ENCODE data around the gene SP1.
"Not testable (repeated sequence)": the region's sequence is repeated elsewhere in the genome, so short reads cannot be mapped to it uniquely, and the experiment has no call there.

DNA sequence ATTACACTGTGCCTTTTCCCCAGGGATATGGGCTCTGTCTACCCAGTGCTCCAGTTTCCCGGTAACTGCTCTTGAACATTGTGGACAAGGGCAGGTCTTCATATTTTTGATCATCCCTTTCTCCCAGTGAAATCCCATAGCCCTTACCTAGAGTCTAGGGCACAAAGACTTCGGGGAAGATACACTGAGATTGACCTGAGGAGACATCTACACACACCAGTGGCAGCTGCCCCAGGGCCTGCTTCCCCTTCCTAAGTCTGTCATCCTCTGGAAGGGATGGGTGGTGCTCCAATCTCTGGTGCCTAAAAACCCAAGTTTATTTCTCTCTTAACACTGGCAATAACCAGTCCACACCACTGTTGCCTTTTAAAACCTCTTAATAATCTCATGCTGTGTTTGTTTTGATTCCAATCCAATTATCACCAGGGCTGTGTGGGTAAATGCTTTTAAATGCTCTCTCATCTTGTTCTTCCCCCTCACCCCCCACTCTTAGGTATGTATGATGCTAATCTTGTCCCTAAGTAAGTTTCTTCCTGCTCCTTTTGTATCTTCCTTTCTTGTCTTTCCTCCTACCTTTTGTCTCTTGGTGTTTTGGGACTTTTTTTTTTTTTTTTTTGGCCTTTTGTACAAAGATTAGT, 35.9 kb downstream of the SP1 start:
- TF ChIP-seq, protein P1, sequence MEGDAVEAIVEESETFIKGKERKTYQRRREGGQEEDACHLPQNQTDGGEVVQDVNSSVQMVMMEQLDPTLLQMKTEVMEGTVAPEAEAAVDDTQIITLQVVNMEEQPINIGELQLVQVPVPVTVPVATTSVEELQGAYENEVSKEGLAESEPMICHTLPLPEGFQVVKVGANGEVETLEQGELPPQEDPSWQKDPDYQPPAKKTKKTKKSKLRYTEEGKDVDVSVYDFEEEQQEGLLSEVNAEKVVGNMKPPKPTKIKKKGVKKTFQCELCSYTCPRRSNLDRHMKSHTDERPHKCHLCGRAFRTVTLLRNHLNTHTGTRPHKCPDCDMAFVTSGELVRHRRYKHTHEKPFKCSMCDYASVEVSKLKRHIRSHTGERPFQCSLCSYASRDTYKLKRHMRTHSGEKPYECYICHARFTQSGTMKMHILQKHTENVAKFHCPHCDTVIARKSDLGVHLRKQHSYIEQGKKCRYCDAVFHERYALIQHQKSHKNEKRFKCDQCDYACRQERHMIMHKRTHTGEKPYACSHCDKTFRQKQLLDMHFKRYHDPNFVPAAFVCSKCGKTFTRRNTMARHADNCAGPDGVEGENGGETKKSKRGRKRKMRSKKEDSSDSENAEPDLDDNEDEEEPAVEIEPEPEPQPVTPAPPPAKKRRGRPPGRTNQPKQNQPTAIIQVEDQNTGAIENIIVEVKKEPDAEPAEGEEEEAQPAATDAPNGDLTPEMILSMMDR (IDR thresholded peaks at IDR 0.05; ENCODE audit: low read length) = not testable (repeated sequence)
- TF ChIP-seq EZH2 (IDR thresholded peaks at IDR 0.05; ENCODE audit: borderline replicate concordance, low read length) = not testable (repeated sequence)
